Sigmoid colon (tissue), 4 donors: ENCODE results near the gene HOMER2.

Experiments
- CTCF ChIP-seq, 4 experiments: fragments of 450-650 bp in 3 of 4; fragments of 200-600 bp in 1 of 4; IDR thresholded peaks; one replicate each; pipeline ENCODE4 v1.5.1; 2016 to 2019; ENCODE audit warnings: antibody characterized with exemption in 4 of 4, mild to moderate bottlenecking in 3 of 4, moderate library complexity in 2 of 4
- EP300 ChIP-seq, 4 donors: sonication (generic); formaldehyde crosslinking; IDR thresholded peaks; one replicate each; pipeline ENCODE4 v1.6.1; 2017; ENCODE audit warnings: antibody characterized with exemption in 4 of 4
- POLR2A ChIP-seq, 2 donors: fragments of 450-650 bp; IDR thresholded peaks; one replicate each; pipeline ENCODE4 v1.6.1; 2016; ENCODE audit warnings: antibody characterized with exemption in 2 of 2, mild to moderate bottlenecking in 2 of 2, moderate library complexity in 2 of 2
- POLR2AphosphoS5 ChIP-seq, 4 donors: sonication (generic); formaldehyde crosslinking; IDR thresholded peaks; one replicate each; pipeline ENCODE4 v1.6.1; 2017; ENCODE audit warnings: antibody characterized with exemption in 4 of 4

GRCh38 chr15:82971218-82971984 is 18.9 kb upstream of the HOMER2 start:
- TF ChIP-seq CTCF (IDR thresholded peaks at IDR 0.05) (no peak), POLR2A (IDR thresholded peaks at IDR 0.05) (no peak), EP300 (IDR thresholded peaks at IDR 0.05) (no peak), POLR2AphosphoS5 (IDR thresholded peaks at IDR 0.05) (no peak)
